ENCODE data around the gene CPEB3.

DNA sequence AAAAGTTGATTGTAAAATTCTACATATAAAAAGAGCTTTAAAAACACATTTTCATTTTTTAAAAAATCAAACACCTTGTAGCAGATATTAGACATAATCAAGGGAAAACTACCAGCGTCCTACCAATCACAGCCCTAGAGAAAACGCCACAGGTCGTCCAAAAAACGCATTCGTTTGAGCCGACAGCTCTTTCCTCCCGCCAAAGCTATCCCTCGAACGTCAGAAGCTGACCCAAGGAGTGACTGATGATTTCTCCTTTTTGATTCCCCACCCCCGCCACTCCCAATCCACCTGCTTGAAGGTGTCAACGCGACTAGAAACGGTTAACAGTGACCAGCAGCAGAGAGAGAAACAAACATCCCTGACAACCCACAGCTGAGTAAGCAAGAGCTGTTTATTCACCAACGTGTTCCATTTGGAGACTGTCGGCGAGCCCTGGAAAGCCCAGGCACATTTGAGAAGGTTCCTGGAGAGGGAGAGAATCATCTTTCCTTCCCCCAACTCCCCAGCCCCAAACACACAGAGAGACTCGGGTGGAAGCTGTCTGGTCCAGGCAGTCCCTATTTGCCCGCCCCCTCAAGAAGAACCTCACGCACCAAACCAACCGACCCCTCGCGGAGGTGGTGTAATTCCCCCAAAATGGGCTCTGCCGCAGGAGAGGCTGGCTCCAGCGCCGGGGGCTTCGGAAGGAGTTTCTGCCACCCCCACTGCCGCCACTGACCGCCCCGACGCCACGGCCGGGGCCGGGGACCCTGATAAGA, 622 bp downstream of the CPEB3 start:
- TF ChIP-seq POLR2A (IDR thresholded peaks at IDR 0.05), result no peak
- TF ChIP-seq, protein P1, sequence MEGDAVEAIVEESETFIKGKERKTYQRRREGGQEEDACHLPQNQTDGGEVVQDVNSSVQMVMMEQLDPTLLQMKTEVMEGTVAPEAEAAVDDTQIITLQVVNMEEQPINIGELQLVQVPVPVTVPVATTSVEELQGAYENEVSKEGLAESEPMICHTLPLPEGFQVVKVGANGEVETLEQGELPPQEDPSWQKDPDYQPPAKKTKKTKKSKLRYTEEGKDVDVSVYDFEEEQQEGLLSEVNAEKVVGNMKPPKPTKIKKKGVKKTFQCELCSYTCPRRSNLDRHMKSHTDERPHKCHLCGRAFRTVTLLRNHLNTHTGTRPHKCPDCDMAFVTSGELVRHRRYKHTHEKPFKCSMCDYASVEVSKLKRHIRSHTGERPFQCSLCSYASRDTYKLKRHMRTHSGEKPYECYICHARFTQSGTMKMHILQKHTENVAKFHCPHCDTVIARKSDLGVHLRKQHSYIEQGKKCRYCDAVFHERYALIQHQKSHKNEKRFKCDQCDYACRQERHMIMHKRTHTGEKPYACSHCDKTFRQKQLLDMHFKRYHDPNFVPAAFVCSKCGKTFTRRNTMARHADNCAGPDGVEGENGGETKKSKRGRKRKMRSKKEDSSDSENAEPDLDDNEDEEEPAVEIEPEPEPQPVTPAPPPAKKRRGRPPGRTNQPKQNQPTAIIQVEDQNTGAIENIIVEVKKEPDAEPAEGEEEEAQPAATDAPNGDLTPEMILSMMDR (IDR thresholded peaks at IDR 0.05), result no peak

Data from testis (tissue), 2 donors.